PC-3 (cell line): ENCODE results near the gene CNPY1.

Source experiments
- EZH2 ChIP-seq: fragments of 300-600 bp; sonication (generic); IDR thresholded peaks from one replicate; pipeline ENCODE4 v1.6.1; 2017; ENCODE audit warnings: antibody characterized with exemption, mild to moderate bottlenecking, low read length; ENCODE audit not compliant: unreplicated experiment
- EZH2phosphoT487 ChIP-seq: fragments of 300-600 bp; sonication (generic); IDR thresholded peaks from 2 replicates; pipeline ENCODE4 v1.6.1; 2018; ENCODE audit warnings: mild to moderate bottlenecking, antibody characterized with exemption, low read length, borderline replicate concordance
- TF ChIP-seq, protein P1 (sequence below): fragments of 300-600 bp; sonication (generic); conservative IDR thresholded peaks from 2 replicates; pipeline ENCODE4 v1.5.1; 2017; ENCODE audit warnings: antibody characterized with exemption, low read depth, mild to moderate bottlenecking, low read length

- no peak for TF ChIP-seq EZH2
- TF ChIP-seq, protein P1, sequence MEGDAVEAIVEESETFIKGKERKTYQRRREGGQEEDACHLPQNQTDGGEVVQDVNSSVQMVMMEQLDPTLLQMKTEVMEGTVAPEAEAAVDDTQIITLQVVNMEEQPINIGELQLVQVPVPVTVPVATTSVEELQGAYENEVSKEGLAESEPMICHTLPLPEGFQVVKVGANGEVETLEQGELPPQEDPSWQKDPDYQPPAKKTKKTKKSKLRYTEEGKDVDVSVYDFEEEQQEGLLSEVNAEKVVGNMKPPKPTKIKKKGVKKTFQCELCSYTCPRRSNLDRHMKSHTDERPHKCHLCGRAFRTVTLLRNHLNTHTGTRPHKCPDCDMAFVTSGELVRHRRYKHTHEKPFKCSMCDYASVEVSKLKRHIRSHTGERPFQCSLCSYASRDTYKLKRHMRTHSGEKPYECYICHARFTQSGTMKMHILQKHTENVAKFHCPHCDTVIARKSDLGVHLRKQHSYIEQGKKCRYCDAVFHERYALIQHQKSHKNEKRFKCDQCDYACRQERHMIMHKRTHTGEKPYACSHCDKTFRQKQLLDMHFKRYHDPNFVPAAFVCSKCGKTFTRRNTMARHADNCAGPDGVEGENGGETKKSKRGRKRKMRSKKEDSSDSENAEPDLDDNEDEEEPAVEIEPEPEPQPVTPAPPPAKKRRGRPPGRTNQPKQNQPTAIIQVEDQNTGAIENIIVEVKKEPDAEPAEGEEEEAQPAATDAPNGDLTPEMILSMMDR, result no peak
- TF ChIP-seq EZH2phosphoT487, result no peak
These were observed 68.9 kb downstream of the CNPY1 start for GRCh38 chr7:155477476-155477875.
